Measurements from ENCODE around the gene ZNF568. TPM values are rescaled to one million over a fixed set of nuclear protein-coding genes. Genes with fewer than 3 reads are reported as not detected.

The ZNF568 gene
- total RNA-seq = 36.0 TPM

GRCh38 chr19:36915992-36916830, at the start of gene ZNF568, which contains the start of gene ZNF829:
Gene ZNF568 (plus strand): TSS chr19:36916332. CDS start chr19:36922771, 6,439 bp downstream.
Gene ZNF829 (minus strand): TSS chr19:36916291. CDS start chr19:36915167, 1,124 bp downstream.

Other genes with a start within 250 kb of the ZNF568 start
- 37.4 TPM for gene ZNF461, start 249.5 kb upstream of the ZNF568 start, total RNA-seq
- 20.6 TPM for gene ZNF567, start 228.7 kb upstream of the ZNF568 start, total RNA-seq
- gene ZNF850, start 143.5 kb upstream of the ZNF568 start, total RNA-seq = 13.0 TPM
- gene ZNF790, start 77.9 kb upstream of the ZNF568 start, total RNA-seq = 20.8 TPM
- 34.3 TPM for gene ZNF345, start 65.5 kb upstream of the ZNF568 start, total RNA-seq
- 7.9 TPM for gene ZNF829, start within 50 bp of the ZNF568 start, total RNA-seq
- gene ZNF420, start 162.1 kb downstream of the ZNF568 start, total RNA-seq = 39.5 TPM

Measured in camera-type eye (tissue), 1 donor.